ENCODE data around the gene NRG2.

Gene NRG2

DNA sequence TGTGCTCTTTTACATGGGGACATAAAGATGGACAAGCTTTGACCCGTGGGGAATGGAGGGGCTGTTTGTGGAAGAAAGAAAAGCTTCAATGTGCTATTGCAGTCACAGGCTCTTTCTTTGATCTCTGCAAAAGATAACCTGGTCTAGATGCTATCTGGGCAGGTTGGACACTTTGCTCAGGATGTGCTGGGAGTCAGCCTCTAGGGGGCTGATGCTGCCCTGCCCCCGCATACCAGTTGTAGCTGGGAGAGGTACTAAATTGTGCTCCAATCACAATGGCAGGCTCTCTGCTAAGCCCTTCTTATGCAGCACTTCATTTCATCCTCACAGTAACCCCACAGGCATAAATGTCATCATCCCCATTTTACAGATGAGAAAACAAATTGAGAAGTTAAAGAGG is 180.3 kb downstream of the NRG2 start:
- TF ChIP-seq, protein P1, sequence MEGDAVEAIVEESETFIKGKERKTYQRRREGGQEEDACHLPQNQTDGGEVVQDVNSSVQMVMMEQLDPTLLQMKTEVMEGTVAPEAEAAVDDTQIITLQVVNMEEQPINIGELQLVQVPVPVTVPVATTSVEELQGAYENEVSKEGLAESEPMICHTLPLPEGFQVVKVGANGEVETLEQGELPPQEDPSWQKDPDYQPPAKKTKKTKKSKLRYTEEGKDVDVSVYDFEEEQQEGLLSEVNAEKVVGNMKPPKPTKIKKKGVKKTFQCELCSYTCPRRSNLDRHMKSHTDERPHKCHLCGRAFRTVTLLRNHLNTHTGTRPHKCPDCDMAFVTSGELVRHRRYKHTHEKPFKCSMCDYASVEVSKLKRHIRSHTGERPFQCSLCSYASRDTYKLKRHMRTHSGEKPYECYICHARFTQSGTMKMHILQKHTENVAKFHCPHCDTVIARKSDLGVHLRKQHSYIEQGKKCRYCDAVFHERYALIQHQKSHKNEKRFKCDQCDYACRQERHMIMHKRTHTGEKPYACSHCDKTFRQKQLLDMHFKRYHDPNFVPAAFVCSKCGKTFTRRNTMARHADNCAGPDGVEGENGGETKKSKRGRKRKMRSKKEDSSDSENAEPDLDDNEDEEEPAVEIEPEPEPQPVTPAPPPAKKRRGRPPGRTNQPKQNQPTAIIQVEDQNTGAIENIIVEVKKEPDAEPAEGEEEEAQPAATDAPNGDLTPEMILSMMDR (IDR thresholded peaks at IDR 0.05; ENCODE audit: control insufficient read depth, extremely low read depth, insufficient read depth), result no peak
- no peak for DNase-seq (ENCODE audit: low read depth)

DNA sequence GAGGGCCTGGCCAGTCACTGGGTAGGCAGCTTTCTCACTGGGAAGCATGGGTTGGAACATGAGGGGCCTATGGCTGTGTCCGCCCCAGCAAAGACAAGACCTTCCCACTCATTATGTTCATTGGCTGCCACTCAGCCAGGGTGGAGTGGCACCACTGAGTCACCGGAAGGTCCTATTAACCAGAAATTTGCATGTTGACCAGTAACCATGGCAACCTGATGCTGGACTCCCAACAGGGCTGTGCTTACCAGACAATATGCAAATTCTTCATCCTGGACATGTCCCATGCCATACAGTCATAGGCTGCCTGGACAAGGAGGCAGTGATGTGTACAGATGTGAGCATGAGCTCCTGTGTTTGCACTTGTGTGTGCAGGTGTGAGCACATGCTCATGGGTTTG is 180.8 kb downstream of the NRG2 start:
- H3K4me3 ChIP-seq (ENCODE audit: low read depth, low read length), result no peak overlapping the region
- no peak for DNase-seq (ENCODE audit: low read depth)
- TF ChIP-seq, protein P1 (IDR thresholded peaks at IDR 0.05; ENCODE audit: control insufficient read depth, extremely low read depth, insufficient read depth), result no peak

More for the DNA sequence above, 180.3 kb downstream of the NRG2 start:
- no peak overlapping the region for H3K4me3 ChIP-seq (ENCODE audit: low read depth, low read length)

DNA sequence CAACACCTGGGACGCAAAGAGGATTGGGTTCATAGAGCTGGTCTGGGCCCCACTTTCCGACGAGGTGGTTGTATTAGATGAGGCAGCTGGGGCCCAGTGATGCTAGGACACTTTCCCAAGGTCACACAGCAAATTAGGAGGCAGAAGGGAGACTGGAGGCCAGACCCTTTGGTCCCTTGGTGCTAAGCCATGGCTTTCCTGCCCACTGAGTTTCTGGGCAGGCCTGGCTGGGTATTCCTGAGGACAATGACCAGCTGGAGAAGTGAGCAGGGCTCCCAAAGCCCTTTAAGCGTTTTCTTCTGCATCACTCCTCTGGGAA is 181.3 kb downstream of the NRG2 start:
- DNase-seq (ENCODE audit: low read depth), result no peak
- TF ChIP-seq, protein P1 (IDR thresholded peaks at IDR 0.05; ENCODE audit: control insufficient read depth, extremely low read depth, insufficient read depth), result no peak
- no peak overlapping the region for H3K4me3 ChIP-seq (ENCODE audit: low read depth, low read length)

DNA sequence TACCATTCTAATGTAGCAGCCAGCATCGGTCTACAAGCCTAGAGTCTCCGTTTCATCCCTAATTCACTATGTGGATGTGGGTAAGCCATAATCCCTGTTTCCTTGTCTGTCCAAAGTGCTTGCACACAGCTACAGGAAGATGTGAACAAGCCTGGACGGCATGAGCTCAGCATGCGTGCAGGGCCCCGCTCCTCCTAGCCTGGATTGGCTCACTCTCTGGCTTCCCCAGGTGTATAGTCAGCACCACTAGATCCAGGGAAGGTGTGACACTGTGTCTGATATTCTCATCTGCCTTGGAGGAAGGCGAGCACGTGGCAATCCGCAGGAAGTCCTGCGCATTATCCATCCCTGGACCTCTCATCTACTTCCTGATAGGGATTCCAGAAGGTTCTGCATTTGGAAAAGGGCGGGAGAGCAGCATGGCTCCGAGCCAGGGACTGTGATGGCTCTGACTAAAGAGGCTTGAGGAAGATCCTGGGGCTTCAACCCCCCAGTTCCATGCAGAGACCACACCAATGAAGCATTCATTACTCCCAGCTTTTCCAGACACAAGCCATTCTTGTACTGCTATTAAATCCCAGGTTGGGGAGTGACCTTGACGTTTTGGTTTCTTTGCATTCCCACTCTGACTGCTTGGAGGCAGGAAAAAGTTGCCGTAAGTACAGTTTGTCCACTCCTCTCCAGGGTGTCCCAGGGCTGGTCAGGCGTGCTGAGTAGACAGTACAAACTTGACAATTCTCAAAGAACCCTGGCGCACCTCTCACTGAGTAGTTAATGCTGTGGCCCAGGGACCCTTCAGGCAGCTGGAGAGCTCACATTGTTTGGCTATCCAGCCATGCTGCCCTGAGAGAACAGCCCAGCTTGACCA is 181.8 kb downstream of the NRG2 start:
- TF ChIP-seq, protein P1 (IDR thresholded peaks at IDR 0.05; ENCODE audit: control insufficient read depth, extremely low read depth, insufficient read depth), result no peak
- H3K4me3 ChIP-seq (ENCODE audit: low read depth, low read length), result no peak overlapping the region
- no peak for DNase-seq (ENCODE audit: low read depth)

DNA sequence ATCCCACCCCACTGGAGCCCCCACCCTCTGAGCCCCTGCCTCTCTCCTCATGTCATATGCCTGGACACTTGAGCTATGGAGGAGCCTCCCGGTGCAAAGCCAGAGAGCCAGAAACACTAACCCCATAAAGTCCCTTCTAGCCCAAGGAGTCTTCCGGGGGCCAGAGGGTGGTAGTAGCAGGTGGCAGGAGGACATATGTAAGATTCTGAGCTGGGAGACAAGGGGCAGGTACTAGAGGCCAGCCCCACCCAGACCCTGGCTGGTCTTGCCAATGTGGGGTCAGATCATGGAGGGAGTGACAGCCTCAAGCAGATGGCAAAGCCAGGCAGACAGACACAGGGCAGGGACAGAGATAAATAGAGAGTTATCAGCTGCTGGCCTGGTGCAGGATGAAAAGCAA is 184.1 kb downstream of the NRG2 start:
- no peak overlapping the region for H3K4me3 ChIP-seq (ENCODE audit: low read depth, low read length)
- no peak for DNase-seq (ENCODE audit: low read depth)
- TF ChIP-seq, protein P1 (IDR thresholded peaks at IDR 0.05; ENCODE audit: control insufficient read depth, extremely low read depth, insufficient read depth), result no peak

DNA sequence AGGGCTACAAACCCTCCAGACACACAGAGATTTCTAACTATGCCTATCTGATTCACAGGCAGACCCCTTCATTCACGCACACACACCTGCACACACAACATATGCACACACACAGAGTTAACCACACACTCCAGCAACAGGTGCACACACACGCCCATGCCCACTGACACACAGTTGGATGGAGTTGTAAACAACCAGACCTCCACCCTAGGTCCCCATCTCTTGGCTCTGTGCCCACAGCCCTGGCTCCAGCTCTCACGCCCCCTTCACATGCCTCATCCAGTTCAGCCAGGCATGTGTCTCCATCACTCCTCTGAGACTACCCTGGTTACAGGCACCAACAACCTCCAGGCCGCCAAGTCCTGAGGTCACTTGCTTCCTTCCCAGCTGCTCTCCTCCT is 186.4 kb downstream of the NRG2 start:
- H3K4me3 ChIP-seq (ENCODE audit: low read depth, low read length), result no peak overlapping the region
- DNase-seq (ENCODE audit: low read depth), result no peak

More for the DNA sequence above, 186.4 kb downstream of the NRG2 start:
- TF ChIP-seq, protein P1 (IDR thresholded peaks at IDR 0.05; ENCODE audit: control insufficient read depth, extremely low read depth, insufficient read depth), result no peak
